Ectodermal cell (in vitro differentiated cells): ENCODE data around the gene WDR54.
"Not testable (repeated sequence)": the region's sequence is repeated elsewhere in the genome, so short reads cannot be mapped to it uniquely, and the experiment has no call there.

ENCODE experiments used
- H3K27ac ChIP-seq: 2 replicates; pipeline ENCODE4 v1.7.0; 2013; ENCODE audit warnings: mild to moderate bottlenecking, low read depth, low read length; ENCODE audit not compliant: insufficient read depth, poor library complexity, severe bottlenecking
- H3K27me3 ChIP-seq: 2 replicates; pipeline ENCODE4 v1.7.0; 2013; ENCODE audit warnings: mild to moderate bottlenecking, low read length; ENCODE audit not compliant: insufficient read depth, control insufficient read depth, poor library complexity, severe bottlenecking
- H3K36me3 ChIP-seq: one replicate; pipeline ENCODE4 v1.7.0; 2013; ENCODE audit warnings: low read length; ENCODE audit not compliant: control insufficient read depth, insufficient read depth
- H3K4me1 ChIP-seq: one replicate; pipeline ENCODE4 v1.7.0; 2013; ENCODE audit warnings: low read length; ENCODE audit not compliant: control insufficient read depth, insufficient read depth
- H3K4me3 ChIP-seq: 2 replicates; pipeline ENCODE4 v1.7.0; 2013; ENCODE audit warnings: low read depth, low read length, control low read depth; ENCODE audit not compliant: insufficient read depth
- H3K9me3 ChIP-seq: 2 replicates; pipeline ENCODE4 v1.7.0; 2013; ENCODE audit warnings: mild to moderate bottlenecking, low read length, moderate library complexity; ENCODE audit not compliant: control insufficient read depth
- WGBS, 2 experiments: methylation state at CpG; one replicate each; pipeline ENCODE4 v1.1.7; 2013; ENCODE audit warnings: missing lambda C conversion rate in 2 of 2; 5-methylcytosine and 5-hydroxymethylcytosine counted together

The WDR54 gene

DNA sequence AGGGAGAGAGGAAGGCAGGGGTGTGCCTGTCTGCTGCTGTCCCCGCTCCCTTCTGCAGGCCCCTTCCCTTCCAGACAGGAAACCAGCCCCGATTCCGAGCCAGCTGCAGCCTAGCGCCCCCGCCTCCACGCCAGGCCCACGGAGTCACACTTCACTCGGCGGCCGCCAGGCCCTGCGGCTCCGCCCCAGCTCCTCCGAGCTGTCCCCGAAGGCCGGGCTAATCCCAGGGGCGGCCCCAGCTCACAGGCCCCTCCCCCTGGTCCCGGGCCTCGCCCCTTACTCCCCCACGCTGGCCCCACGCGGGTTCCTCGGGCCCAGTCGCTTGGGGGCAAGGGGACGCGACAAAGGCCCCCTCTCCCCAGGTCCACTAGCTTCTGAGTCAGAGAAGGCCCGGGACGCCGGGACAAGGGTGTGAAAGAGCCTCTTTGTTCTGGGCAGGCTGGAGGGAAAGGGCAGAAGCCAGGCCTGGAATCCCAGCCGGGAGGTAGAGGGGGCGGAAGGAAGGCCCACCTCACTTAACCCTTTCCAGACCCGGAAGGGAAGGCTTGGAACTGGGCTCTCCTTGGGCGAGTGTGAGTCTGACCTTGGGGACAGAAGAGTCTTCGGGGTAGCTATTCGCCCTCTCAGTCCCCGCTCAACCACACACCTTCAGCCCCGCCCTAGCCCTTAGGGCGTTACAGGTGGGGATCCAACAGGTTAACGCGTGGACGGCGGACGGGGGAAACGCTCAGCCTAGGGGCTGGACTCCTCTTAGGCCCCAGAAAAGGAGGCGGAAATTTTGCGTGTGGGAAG, 19.0 kb downstream of the WDR54 start:
- Histone ChIP-seq H3K9me3 (no peaks in the 10 kb centered on the region), H3K4me1 (peaks cover 27% of the 10 kb centered on the region), H3K36me3 (no peaks in the 10 kb centered on the region), H3K27me3 (peaks cover 34% of the 10 kb centered on the region), H3K27ac (peak overlapping the region; percentile 97), H3K4me3 (peak overlapping the region; percentile 64)
- WGBS, 2 experiments: 0 to 1% methylated on average over 45 of the region's 45 CpGs

DNA sequence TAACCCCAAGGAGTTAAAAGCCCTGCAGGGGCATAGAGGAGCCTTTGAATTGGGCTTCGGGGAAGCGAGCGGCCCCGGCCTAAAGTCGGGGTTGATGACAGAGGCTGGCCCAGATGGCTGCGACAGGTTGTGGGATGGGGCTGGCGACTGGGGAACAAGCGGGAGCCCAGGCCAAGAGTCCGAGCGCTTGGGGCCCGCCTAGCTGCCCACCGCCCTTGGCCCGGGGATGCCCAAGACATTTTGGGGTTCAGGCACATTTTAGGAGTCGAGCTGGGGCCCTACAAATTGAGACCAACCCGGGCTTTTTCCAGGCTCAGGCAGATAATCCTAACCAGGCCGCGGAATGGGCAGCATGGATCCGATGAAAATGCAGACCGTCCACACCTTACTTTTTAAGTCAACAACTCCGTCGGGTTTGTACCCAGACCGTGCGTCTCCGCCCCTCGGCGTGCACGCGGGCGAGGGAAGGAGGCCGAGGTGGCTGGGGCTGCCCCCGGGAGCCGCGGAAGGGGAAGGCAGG, 19.7 kb downstream of the WDR54 start:
- 0 to 1% methylated on average over 33 of the region's 33 CpGs for WGBS, 2 experiments
- peak overlapping the region; percentile 97 for H3K27ac ChIP-seq
- H3K4me3 ChIP-seq: peak overlapping the region; percentile 64
- H3K36me3 ChIP-seq: no peaks in the 10 kb centered on the region
- peaks cover 34% of the 10 kb centered on the region for H3K27me3 ChIP-seq
- H3K4me1 ChIP-seq: peaks cover 27% of the 10 kb centered on the region
- H3K9me3 ChIP-seq: no peaks in the 10 kb centered on the region

DNA sequence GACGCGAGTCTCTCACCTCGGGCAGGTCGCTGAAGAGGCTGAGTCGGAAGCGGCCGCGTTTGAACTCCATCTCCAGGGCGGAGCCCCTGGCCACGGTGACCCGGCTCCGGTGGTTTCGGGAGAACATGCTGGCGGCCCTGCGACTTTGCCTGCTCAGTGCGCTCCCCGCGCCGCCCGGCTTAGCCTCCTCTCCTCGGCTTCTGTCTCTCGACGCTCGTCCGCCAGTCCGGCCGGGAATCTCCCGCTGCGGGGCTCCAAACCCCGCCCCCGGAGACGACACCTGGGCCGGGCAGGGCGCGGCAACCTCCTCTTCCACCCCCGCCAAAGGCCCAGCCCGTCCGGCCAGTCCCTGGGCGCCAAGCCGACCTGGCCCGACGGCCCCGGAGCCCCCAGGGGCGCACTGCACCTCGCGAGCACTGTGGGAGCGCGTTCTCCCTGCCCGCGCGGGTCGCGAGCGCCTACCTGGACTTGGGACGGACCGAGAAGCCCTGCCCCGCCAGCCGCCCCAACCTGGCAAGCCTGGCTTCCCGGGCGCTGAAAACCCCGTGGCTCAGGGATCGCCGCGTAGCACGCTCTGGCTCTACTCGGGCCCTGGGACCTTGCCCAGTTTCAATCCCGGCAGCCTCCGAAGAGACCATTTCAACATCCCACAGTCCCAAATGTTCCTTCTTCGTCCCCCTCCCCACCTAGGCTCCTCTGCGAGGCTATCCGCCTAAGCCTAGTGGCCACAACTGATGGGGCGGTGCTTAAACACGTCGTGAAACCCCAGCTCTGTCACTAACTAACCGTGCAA, 20.4 kb downstream of the WDR54 start, which contains the start of gene RTKN:
Gene RTKN (minus strand): TSS at position 248 of the 793 bp plus-strand sequence. CDS start 121 bp downstream, at position 127.
- peak within 1 kb of the TSS; percentile 64 for H3K4me3 ChIP-seq
- no peaks in the 10 kb centered on the region for H3K9me3 ChIP-seq
- H3K27ac ChIP-seq: peak within 1 kb of the TSS; percentile 97
- H3K4me1 ChIP-seq: peaks cover 27% of the 10 kb centered on the region
- 0 to 1% methylated on average over 75 of the region's 75 CpGs for WGBS, 2 experiments
- no peaks in the 10 kb centered on the region for H3K36me3 ChIP-seq
- peaks cover 34% of the 10 kb centered on the region for H3K27me3 ChIP-seq

DNA sequence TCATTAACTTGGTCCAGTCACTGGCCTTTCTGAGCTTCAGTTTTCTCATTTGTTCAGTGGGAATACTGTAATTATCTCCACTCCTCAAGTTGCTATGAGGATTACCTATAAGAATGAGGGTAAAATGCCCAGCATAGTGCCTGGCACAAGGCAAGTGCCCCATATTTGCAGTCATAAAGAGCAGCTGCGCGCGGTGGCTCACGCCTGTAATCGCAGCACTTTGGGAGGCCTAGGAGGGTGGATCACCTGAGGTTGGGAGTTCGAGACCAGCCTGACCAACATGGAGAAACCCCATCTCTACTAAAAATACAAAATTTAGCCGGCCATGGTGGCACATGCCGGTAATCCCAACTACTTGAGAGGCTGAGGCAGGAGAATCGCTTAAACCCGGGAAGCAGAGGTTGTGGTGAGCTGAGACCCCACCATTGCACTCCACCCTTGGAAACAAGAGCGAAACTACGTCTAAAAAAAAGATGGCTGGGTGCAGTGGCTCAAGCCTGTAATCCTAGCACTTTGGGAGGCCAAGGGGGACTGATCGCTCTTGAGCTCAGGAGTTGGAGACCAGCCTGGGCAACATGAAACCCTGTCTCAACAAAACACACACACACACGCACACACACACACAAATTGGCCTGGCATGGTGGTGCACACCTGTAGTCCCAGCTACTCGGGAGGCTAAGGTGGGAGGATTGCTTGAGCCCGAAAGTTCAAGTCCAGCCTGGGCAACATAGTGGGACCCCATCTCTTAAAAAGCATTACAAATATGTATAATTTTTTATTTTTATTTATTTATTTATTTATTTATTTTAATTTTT, 21.2 kb downstream of the WDR54 start:
- 80 to 84% methylated on average over 16 of the region's 16 CpGs for WGBS, 2 experiments
- peak overlapping the region; percentile 64 for H3K4me3 ChIP-seq
- H3K36me3 ChIP-seq, H3K27ac ChIP-seq, H3K9me3 ChIP-seq: not testable (repeated sequence)
- H3K27me3 ChIP-seq: peaks cover 34% of the 10 kb centered on the region
- peaks cover 27% of the 10 kb centered on the region for H3K4me1 ChIP-seq

DNA sequence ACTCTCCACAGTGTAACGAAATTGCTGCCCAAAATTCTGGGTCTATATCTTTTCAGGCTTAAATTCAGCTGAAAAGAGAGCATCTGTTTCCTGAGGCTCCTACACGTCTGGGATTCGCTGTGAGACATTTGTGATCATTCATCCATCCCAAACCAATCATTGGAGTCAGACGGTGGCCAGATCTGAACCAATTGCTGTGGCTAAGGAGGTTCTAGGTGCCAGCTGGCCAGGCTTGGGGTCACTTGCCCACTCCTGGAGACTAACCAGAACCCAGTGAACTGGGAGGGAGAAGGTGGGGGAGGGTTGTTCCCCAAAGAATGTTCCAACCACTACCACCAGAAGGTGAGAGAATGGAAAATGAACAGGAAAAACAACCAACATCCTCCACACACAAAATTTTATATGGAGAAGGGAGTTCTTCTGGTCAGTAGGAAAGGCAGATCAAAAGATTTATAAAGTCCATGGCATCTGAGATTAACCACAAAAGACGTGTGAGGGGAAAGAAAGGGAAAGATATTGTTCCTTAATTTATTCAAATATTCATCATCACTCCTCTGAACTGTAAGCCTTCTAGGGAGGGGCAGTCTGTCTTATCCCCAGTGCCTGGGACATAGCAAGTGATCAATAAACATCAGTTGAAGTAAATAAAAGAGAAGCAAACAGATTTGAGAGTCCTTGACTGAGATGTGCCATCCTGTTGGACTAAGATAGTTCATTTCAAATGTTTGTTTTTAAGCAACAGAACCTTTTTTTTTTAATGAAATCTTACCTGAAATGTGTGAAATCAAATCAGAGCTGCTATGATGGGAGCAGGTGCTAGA, 23.2 kb downstream of the WDR54 start:
- Histone ChIP-seq H3K4me3 (no peak overlapping the region), H3K27ac (no peak overlapping the region), H3K27me3 (peaks cover 34% of the 10 kb centered on the region), H3K4me1 (peaks cover 11% of the 10 kb centered on the region), H3K36me3 (no peaks in the 10 kb centered on the region), H3K9me3 (no peaks in the 10 kb centered on the region)
- WGBS, 2 experiments: 82 to 86% methylated on average over 4 of the region's 5 CpGs

DNA sequence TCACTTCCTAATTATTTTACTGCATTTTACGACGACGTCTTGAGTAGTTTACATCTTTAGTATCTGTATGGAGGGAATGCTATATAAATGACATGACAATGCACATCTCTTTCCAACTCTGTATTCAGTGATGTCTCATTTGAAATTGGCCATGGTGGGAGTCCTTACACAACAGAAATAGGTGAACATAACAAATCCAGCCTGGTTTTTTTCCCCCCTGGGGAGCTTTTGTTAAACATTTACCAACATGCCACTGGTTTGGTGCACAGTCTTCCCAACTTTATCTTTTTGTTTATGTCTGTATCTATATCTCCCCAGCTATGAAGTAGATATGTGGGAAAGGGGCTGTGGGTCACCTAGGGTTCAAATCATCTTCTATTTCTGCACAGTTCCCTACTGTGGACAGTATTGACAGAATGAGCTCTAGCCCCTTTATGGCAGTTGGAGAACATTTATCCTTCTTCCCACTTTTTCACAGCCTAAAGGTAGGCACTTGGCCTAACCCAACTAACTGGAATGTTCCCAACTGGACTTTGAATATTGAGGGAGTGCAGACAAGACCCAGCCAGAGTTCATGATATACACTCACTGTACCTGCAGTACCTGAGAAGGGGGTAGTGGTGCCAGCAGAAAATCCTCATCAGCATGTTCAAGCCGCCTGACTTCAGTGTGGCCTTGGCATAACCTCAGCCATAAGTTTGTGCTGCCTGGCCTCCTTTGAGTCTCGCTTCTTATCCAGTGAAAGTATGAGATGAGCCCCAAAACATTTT, 25.9 kb downstream of the WDR54 start:
- H3K27me3 ChIP-seq: peaks cover 18% of the 10 kb centered on the region
- no peaks in the 10 kb centered on the region for H3K9me3 ChIP-seq
- WGBS, 2 experiments: 90 to 91% methylated on average over 2 to 5 of the region's 5 CpGs
- no peak overlapping the region for H3K27ac ChIP-seq
- no peak overlapping the region for H3K4me3 ChIP-seq
- peaks cover 2% of the 10 kb centered on the region for H3K4me1 ChIP-seq
- H3K36me3 ChIP-seq: no peaks in the 10 kb centered on the region

DNA sequence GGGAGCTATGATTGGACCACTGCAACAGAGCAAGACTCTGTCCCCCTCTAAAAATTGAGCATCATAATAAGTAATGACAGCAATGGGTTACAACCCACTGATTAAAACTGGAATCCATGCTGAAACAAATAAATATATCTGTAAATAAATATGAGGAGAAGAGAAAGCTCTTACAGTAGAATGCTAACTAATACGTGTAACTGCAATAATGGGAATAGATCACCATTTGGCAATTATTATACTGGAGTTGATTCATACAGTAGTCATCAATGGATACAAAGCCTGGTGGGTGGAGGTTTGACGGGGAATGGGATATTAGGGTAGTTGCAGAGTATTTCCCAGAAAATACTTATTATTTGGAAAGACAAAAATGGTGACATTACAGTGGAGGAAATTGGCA, 27.2 kb downstream of the WDR54 start:
- H3K4me3 ChIP-seq: no peak overlapping the region
- no peaks in the 10 kb centered on the region for H3K36me3 ChIP-seq
- H3K9me3 ChIP-seq: no peaks in the 10 kb centered on the region
- H3K4me1 ChIP-seq: no peaks in the 10 kb centered on the region
- no peak overlapping the region for H3K27ac ChIP-seq
- 91% methylated on average over 2 of the region's 2 CpGs for WGBS, 2 experiments
- peaks cover 12% of the 10 kb centered on the region for H3K27me3 ChIP-seq

DNA sequence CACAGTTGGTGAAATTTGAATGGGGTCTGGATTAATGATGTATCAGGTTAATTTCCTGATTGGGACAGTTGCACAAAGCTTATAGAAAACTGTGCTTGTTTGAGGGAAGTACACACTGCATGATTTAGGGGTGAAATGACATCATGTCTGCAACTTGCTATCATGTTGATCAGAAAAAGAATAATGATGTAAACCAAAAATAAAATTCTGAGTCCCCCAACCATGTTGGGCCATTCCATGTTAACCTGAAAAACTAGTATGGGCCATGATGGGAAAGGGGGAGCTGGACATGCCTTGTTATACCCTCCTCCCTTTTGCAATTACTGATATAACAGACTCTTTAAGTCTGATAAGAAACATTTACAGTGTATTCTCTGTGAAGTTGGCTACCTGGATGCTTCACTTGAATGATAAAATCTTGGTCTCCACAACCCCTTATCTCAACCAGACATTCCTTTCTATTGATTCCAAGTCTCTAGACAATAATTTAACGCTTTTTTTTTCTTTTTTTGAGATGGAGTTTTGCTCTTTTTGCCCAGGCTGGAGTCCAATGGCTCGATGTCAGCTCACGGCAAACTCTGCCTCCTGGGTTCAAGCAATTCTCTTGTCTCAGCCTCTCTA, 29.1 kb downstream of the WDR54 start:
- 82 to 83% methylated on average over 3 of the region's 3 CpGs for WGBS, 2 experiments
- no peaks in the 10 kb centered on the region for H3K27me3 ChIP-seq
- H3K9me3 ChIP-seq: no peaks in the 10 kb centered on the region
- H3K27ac ChIP-seq: no peak overlapping the region
- H3K4me3 ChIP-seq: no peak overlapping the region
- H3K36me3 ChIP-seq: no peaks in the 10 kb centered on the region
- H3K4me1 ChIP-seq: peaks cover 1% of the 10 kb centered on the region
